Gastroesophageal sphincter (tissue), 4 donors: ENCODE measurements around the gene MIER2. TPM values are rescaled to one million over a fixed set of nuclear protein-coding genes. Genes with fewer than 3 reads are reported as not detected.

Experiments
- ATAC-seq: fragments of 150-250 bp; one replicate; pipeline ENCODE4 v1.9.1; 2016; ENCODE audit warnings: mild to moderate bottlenecking, moderate library complexity
- H3K27ac ChIP-seq, 4 donors: fragments of 200-600 bp; sonication (generic) in 3 of 4; 1 replicate in 3 of 4; 2 replicates in 1 of 4; pipeline ENCODE4 v1.5.1; 2016 to 2019
- H3K27me3 ChIP-seq: fragments of 200-600 bp; sonication (generic); one replicate; pipeline ENCODE4 v1.5.1; 2019
- H3K36me3 ChIP-seq, 2 donors: fragments of 200-600 bp; sonication (generic); one replicate each; pipeline ENCODE4 v1.5.1; 2019; ENCODE audit warnings: control low read depth in 1 of 2
- H3K4me1 ChIP-seq, 3 donors: fragments of 200-600 bp; sonication (generic); 1 replicate in 2 of 3; 2 replicates in 1 of 3; pipeline ENCODE4 v1.5.1; 2016 to 2019; ENCODE audit warnings: control low read depth in 2 of 3
- H3K4me3 ChIP-seq, 2 donors: fragments of 200-600 bp; sonication (generic); one replicate each; pipeline ENCODE4 v1.5.1; 2019; ENCODE audit warnings: mild to moderate bottlenecking in 1 of 2, moderate library complexity in 1 of 2
- H3K9me3 ChIP-seq, 3 donors: fragments of 200-600 bp; sonication (generic); one replicate each; pipeline ENCODE4 v1.5.1; 2017 to 2019; ENCODE audit warnings: control low read depth in 2 of 3
- CTCF ChIP-seq, 4 experiments: fragments of 200-600 bp in 2 of 4; fragments of 450-650 bp in 2 of 4; sonication (generic) in 1 of 4; IDR thresholded peaks; one replicate each; pipeline ENCODE4 v1.5.1; 2017 to 2019; ENCODE audit warnings: antibody characterized with exemption in 4 of 4, mild to moderate bottlenecking in 2 of 4, moderate library complexity in 2 of 4
- EP300 ChIP-seq: sonication (generic); formaldehyde crosslinking; IDR thresholded peaks from one replicate; pipeline ENCODE4 v1.6.1; 2017; ENCODE audit warnings: antibody characterized with exemption, mild to moderate bottlenecking
- POLR2A ChIP-seq, 2 donors: fragments of 450-650 bp; IDR thresholded peaks; one replicate each; pipeline ENCODE4 v1.6.1; 2017; ENCODE audit warnings: antibody characterized with exemption in 2 of 2, mild to moderate bottlenecking in 2 of 2, moderate library complexity in 1 of 2
- POLR2AphosphoS5 ChIP-seq: sonication (generic); formaldehyde crosslinking; IDR thresholded peaks from one replicate; pipeline ENCODE4 v1.6.1; 2017; ENCODE audit warnings: antibody characterized with exemption
- WGBS, 2 donors: methylation state at CpG; one replicate each; pipeline ENCODE4 v1.1.5; 2018; ENCODE audit warnings: low coverage in 1 of 2; 5-methylcytosine and 5-hydroxymethylcytosine counted together
- total RNA-seq, 4 donors: library from RNA; depleted of rRNA; stranded (reverse); fragments of >200 nt; gene quantifications; one replicate each; pipeline ENCODE4 v1.1.0, GENCODE V29; 2016

MIER2 gene
- total RNA-seq, 4 donors from 2014 or later = 8.3 to 24.0 (median 20.1) TPM

GRCh38 chr19:293436-294110 lies 51.0 kb downstream of the MIER2 start:
- no peak for ATAC-seq
- H3K4me1 ChIP-seq = peaks cover 0 to 60% (median 18%) of the 10 kb centered on the region in 3 donors
- no peak for TF ChIP-seq EP300
- no peak for TF ChIP-seq POLR2AphosphoS5
- TF ChIP-seq POLR2A (IDR thresholded peaks at IDR 0.05) = no peak
- no peak for TF ChIP-seq CTCF (IDR thresholded peaks at IDR 0.05)
- H3K9me3 ChIP-seq = no peaks in the 10 kb centered on the region
- no peaks in the 10 kb centered on the region for H3K36me3 ChIP-seq
- 77 to 80% methylated on average over 1 to 6 of the region's 14 CpGs for WGBS, 2 donors
- H3K27me3 ChIP-seq = peaks cover 56% of the 10 kb centered on the region
- no peak overlapping the region for H3K4me3 ChIP-seq
- H3K27ac ChIP-seq = no peak overlapping the region

- Histone ChIP-seq H3K4me1 (peaks cover 0 to 60% (median 18%) of the 10 kb centered on the region in 3 donors), H3K27ac (no peak overlapping the region), H3K36me3 (no peaks in the 10 kb centered on the region), H3K27me3 (peaks cover 56% of the 10 kb centered on the region), H3K4me3 (no peak overlapping the region), H3K9me3 (no peaks in the 10 kb centered on the region)
- TF ChIP-seq CTCF (IDR thresholded peaks at IDR 0.05) (no peak), POLR2A (IDR thresholded peaks at IDR 0.05) (no peak), EP300 (no peak), POLR2AphosphoS5 (no peak)
- ATAC-seq = no peak
- WGBS, 2 donors = 50% methylated on average over 1 of the region's 4 CpGs; no CpG with 5 or more reads in 1 of the 2 donors
Observed at GRCh38 chr19:292951-293350, 51.6 kb downstream of the MIER2 start.

GRCh38 chr19:292281-292884 lies 52.2 kb downstream of the MIER2 start:
- WGBS, 2 donors = 60% methylated on average over 1 of the region's 15 CpGs; no CpG with 5 or more reads in 1 of the 2 donors
- H3K27ac ChIP-seq = peak overlapping the region in 1 of 4 donors; percentile 53
- no peak for ATAC-seq
- H3K36me3 ChIP-seq = no peaks in the 10 kb centered on the region
- H3K4me1 ChIP-seq = peaks cover 0 to 60% (median 18%) of the 10 kb centered on the region in 3 donors
- no peaks in the 10 kb centered on the region for H3K9me3 ChIP-seq
- no peak for TF ChIP-seq POLR2A (IDR thresholded peaks at IDR 0.05)
- TF ChIP-seq CTCF (IDR thresholded peaks at IDR 0.05) = no peak
- TF ChIP-seq EP300 = no peak
- TF ChIP-seq POLR2AphosphoS5 = no peak
- H3K4me3 ChIP-seq = no peak overlapping the region
- peaks cover 56% of the 10 kb centered on the region for H3K27me3 ChIP-seq

- TF ChIP-seq POLR2A (IDR thresholded peaks at IDR 0.05) = no peak
- no peak for TF ChIP-seq POLR2AphosphoS5
- TF ChIP-seq CTCF (IDR thresholded peaks at IDR 0.05) = no peak
- TF ChIP-seq EP300 = no peak
- no peak for ATAC-seq
- Histone ChIP-seq H3K27me3 (peaks cover 56% of the 10 kb centered on the region), H3K4me1 (peaks cover 0 to 60% (median 18%) of the 10 kb centered on the region in 3 donors), H3K9me3 (no peaks in the 10 kb centered on the region), H3K4me3 (peak overlapping the region in 1 of 2 donors; percentile 48), H3K27ac (peak overlapping the region in 2 of 4 donors; percentile 14 to 53), H3K36me3 (no peaks in the 10 kb centered on the region)
- WGBS, 2 donors = no CpG with 5 or more reads among the region's 71 CpGs
Observed at GRCh38 chr19:291561-292280, 52.9 kb downstream of the MIER2 start.
